HG03354 (cell line): Measurements from ENCODE around the gene GNB1.

Experiments used
- ATAC-seq: cut with Tn5 transposase; IDR thresholded peaks from one replicate; pipeline ENCODE4 v1.9.1; 2021; ENCODE audit warnings: mild to moderate bottlenecking; ENCODE audit not compliant: unreplicated experiment, poor library complexity, severe bottlenecking

Gene GNB1

DNA sequence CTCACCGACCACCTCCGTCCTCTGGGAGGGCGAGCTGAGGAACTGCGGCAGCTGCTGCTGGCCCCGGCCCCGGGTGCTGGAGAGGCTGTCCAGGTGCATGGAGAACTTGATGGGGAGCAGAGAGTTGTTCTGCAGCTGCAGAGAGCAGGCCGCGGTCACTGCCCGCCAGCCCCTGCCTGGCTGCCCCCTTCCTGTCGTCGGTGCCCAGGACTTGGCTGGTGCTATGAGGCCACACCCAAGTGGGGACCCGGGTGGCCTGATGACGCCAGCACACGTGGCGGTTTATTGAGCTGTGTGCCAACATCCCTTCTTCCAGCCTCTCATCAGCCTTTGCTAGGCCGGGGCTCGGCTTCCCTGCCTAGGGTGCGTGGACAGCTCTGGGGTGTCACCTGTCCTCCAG is 33.5 kb upstream of the GNB1 start:
- ATAC-seq: no peak

DNA sequence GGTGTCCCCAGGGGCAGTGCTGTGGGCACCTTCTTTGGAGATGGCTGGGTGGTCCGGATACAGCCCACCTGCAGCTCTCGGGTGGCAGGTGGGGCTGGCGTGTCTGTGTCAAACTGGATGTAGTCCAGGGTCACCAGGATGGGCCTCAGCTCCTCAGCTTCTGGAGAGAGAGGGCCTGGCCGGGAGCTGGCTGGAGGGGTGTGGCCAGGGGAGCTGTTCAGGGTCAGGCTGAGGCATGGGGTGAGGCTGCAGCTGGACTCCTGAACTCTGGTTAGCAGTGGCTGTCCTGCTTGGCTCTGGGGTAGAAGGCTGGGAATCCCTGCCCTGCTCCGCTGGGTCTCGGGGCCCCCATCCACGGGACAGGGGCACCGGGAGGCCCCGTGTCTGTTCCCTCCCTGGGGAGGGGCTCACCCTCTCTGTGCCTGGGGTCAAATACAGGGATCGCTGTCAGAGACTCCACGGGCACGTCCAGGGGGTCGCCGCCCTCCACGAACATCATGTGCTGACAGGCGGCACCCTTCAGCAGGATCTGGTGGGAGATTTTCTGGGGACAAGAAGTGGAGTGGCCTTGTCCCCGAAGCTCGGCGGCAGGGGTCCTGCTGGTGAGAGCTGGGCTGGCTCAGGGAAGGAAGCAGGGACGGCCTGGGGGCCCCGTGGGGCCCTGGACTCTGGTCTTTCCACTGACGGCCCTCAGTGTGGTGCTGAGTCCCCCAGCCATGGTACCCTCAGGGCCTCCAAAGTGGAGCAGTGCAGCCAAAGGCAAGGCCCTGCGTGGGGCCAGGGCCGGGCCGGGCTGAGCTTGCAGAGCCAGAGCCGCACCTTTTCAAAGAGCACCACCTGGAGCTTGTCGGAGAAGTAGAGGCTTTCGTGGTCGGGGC is 32.3 kb upstream of the GNB1 start:
- ATAC-seq: no peak

DNA sequence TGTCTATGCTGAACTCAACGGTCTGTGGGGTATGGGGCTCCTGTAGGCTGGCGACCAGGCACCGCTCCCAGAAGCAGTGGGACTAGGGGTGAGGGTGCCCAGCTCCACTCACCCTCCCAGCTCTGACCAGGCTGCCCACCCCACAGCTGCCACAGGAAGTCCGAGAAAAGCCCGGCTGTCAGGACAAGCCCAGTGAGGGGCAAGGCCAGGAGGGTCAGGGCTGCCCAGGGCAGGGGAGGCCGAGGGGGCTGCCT is 31.7 kb upstream of the GNB1 start:
- ATAC-seq: no peak

DNA sequence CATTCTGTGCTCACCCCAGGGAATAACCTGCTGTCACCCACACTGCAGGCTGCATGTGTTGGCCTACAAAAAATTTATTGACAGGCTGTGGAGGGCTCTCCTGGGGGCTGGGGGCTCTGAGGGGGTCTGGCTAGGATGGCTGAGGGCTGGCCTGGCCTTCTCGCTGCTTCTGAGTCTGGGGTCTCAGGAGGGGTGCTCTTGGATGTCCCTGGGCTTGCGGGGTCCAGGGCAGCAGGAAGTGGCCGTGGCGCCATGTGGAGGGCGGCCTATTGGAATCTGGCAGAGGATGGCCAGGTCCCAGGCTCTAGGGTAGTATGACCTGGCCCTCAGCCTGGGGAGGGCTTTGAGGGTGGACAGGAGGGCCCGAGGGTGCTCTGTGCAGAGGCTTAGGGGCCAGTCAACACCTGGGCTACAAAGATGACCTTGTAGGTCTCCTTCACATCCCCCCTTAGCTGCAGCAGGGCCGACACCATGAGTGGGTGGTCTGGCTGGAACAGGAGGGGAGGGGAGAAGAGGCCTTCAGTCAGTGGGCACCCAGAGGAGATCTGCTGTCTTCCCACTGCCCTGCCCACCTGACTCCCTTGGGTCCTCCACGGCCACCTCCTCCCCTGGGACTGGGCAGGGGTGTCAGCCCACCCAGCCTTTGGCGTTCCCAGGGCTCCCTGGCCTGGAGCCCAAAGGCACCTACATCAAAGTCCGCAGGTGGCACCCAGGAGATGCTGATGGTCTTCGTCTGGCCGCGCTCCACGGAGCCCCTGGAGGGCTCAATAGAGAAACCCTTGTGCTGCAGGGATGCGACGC is 31.2 kb upstream of the GNB1 start:
- ATAC-seq: no peak

DNA sequence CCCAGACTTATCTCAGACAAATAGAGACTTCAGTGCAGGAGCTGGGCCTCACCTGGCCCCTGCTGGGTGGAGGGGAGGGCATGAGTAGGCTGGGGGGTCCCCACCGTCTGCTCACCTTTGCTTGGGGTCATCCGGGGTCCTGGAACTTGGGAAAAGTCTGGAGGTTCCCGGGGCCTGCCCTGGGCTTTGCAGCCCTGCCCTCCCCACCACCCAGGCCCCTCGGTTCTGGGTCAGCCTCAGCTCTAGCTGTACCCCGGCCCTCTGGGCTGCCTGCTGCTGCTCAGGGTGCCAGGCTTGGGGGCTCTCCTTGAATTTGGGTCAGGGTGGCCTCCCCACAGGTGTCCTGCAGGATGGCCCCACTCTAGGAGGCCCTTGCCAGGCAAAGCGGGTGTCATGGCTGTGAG is 30.6 kb upstream of the GNB1 start:
- ATAC-seq: no peak

DNA sequence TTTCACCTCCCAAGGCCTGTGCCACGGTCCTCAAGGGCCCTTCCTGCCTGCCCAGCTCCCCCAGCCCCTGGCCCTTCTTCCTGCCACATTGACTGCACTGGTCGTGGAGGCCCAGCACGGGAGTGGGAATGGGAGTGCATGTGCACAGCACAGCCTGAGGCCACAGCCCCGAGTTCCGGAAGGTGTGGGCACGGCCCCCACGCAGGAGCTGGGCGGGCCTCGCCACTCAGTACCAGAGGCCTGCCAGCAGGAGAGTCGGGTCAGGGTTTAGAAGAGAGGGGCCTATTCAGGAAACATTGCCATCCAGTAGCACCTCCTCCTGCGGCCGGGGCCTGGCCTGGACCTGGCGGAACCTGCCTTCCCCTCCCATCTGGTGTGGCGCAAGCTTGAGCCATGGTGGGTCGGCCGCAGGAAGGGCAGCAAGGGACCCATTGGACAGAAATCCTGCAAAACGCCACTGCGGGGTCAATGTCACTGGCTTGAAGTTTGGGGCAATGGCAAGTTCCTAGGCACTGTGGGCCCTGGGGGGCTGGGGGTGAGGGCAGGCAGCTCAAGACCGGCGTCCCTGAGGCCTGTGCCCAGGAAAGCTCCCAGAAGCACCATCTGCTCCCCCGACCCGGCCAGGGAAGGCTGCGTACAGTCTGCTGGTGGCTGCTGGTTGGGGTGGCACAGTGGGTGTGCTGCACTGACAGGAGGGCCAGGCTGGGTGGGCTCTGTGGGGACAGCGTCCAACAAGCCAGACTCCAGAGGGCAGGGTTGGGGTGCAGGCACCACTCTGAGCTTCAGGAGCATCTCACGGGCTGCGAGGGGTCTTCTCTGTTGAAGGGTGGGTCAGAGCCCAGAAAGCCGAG is 29.9 kb upstream of the GNB1 start:
- ATAC-seq: no peak

DNA sequence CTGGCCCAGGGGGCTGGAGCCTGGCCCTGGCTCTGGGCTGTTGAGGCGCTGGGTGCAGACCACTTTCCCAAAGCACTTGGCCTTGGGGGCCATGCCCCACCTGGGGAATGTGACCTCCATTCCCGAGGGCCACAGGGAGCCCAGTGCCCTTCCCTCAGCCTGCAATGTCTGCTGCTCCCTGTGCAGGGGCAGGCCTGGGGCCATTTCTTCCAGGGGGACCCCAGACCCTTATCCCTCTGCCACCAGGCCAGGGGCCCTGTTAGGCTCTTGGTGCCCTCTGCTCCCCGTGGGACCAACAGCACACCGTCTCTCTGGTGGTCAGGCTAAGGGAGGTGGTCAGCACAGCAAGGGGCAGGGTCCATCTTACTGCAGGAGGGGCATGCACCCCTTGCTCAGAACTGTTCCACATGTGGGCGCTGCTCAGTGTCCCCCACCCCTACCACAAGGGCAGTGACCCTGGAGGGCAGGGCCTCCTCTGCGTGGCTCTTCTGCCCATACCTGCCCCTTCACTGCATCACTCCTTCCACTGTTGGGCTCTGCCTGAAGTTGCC is 29.2 kb upstream of the GNB1 start:
- no peak for ATAC-seq

DNA sequence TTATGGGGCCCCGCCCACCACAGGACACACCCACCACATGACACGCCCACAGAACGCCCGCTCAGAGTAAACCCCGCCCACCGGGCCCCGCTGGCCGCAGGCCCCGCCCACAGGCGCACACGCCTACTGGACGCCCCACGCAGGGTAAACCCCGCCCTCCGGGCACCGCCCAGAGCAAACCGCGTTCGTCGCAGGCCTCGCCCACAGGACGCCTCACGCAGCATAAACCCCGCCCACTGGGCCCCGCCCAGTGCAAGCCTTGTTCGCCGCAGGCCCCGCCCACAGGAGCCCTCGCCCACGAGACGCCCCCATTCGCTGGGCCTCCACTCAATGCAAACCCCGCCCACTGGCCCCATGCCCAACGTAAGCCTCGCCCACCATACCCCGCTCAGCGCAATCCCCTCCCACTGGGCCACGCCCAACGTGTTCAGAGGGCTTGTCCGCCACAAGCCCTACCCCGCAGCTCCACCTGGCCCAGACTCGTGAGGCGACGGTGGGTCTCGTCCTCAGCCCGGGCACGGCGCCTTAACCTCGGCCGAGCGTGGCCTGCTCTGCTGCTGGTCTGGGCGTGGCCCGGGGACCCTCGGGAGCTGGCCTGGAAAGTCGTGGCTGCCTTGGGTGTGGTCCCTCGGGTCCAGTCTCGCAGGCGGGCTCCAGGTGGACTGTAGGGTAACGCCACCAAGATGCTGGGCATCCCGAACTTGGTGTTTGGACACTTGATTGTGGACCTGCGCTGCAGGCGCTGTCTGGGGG is 28.6 kb upstream of the GNB1 start:
- peak; percentile 79 for ATAC-seq

DNA sequence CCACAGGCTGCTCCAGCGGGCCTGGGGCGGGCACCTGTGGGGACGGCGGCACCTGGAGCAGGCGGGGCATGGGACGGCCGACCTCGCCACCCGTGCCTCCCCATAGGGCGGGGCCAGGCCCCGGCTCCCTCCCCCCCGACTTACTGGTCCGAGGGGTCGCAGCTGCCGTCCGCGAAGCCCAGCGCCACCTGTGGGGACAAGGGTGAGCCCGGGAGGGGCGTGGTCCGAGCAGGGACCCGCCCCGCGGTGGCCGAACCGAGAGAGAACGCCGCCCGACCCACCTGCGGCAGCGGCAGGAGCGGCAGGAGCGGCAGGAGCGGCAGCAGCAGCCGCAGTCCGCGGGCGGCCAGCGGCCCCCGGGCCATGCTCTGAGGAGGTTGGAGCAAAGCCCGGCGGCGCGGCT is 28.0 kb upstream of the GNB1 start, which contains the start of gene TMEM52:
Gene TMEM52, minus strand, starts transcription at position 379 of the 403 bp plus-strand sequence. Its CDS starts 14 bp downstream, at position 365.
- peak; percentile 33 for ATAC-seq

DNA sequence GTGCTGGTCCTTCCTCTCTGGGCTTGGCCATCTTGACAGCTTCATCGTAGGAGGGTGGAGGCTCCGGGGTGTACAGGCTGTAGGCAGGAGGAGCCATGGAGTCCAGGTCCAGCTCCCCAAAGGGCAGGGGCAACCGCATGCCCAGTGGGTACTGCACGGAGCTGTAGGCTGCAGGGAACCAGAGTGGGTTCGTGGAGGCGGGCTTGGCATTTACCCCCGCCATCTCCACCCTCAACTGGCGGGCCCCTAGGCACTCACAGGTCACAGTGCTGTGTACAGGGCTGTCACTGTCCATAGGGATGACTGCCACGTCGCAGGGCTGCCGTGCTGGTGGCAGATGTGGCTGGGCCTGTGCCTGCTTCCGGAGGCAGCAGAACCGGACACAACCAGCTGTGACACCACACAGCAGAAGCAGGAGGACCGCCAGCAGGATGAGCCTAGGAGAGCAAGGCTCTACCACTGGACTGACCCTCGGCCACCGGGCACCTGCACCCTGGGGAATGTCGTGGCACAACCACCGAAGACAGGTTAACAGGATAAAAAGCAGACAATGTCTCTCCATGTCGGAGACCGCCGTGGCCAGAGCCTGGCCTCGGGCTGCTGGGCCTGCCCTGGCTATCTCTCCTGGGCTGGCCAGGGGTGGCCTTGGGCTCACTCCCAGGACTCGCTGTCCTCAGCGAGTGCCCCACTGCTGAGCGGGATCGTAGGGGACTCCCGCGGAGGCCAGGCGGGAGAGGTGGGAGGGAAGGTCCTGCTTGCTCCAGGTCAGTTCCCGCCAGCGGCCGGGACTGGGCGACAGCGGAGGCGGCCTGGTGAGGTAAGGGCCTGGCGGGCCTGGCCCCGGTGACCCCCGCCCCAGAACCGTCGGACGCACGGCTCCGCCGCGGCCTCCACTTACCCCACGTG is 27.4 kb upstream of the GNB1 start:
- no peak for ATAC-seq

DNA sequence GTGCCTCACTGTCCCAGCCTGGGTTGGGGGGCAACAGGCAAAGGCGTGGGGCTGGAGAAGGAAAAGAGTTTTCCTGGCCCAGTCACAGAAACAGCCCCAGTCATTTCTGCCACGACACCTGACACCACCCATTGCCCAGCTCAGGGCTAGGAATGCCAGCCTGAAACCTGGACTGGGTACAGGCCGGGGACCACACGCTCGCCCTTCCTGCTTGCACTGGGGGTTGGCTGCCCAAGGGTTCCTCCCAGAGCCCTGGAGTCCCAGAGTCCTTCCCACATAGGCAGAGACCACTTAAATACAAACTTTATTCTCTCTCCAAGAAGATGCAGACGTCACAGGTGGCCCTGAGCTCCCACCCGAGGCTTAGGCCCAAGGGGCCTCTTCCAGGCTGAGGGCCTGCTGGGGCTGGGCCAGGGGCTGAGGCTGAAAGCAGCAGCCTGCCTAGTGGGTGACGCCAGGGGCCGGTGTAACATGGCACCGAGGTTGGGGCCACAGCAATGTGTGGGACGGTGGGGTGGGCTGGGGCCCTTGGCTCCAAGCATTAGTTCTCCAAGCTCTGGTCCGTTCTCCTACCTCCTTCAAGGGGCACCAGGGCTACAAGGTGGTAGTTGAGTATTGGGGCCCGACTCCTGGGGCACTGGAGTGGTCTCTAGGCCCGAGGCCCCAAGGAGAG is 26.6 kb upstream of the GNB1 start:
- no peak for ATAC-seq

DNA sequence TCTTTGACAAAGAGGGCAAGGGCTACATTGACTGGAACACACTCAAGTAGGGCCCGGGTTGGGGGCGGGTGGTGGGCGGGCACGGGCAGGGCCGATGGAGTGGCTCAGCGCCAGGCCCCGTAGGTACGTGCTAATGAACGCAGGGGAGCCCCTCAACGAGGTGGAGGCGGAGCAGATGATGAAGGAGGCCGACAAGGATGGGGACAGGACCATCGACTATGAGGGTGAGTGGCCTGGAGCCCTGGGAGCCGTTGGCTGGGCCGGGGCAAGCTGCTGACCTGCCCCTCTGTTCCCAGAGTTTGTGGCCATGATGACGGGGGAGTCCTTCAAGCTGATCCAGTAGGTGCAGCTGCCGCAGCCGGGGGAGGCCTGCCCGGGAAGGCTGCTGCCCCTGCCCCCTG is 26.0 kb upstream of the GNB1 start:
- no peak for ATAC-seq

DNA sequence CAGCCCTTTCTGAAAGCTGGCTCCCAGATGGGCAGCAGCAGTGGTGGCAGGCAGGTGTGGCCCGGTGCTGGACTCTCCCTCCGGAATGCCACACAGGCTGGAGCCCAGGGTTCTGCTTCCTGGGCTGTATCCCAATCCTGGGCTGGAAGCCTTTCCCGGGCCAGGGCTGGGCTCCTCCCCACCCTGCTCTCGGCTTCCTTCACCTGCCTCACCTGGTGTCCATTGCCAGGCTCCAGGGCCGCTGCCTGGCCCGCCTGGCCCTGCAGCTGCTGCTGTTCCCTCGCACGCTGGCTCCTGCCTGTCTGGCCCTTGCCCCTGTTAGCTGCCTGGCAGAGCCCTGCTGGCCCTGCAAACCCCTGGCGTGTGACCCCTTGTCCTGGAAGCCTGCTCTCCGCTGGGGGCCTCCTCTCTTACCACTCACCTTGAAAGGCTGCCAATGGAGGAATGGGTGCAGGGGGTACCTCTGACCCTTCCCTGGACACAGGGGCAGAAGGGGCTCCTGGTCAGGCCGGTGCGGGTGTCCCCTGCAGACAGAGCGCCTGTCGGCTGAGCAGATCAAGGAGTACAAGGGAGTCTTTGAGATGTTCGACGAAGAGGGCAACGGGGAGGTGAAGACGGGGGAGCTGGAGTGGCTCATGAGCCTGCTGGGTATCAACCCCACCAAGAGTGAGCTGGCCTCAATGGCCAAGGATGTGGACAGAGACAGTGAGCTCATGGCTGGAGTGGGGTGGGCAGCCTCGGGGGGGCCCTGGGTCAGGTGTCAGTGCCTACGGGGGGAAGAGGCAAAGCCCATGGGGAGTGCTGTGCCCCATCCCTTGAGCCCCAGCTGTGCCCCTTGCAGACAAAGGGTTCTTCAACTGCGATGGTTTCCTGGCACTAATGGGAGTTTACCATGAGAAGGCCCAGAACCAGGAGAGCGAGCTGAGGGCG is 25.3 kb upstream of the GNB1 start:
- no peak for ATAC-seq

DNA sequence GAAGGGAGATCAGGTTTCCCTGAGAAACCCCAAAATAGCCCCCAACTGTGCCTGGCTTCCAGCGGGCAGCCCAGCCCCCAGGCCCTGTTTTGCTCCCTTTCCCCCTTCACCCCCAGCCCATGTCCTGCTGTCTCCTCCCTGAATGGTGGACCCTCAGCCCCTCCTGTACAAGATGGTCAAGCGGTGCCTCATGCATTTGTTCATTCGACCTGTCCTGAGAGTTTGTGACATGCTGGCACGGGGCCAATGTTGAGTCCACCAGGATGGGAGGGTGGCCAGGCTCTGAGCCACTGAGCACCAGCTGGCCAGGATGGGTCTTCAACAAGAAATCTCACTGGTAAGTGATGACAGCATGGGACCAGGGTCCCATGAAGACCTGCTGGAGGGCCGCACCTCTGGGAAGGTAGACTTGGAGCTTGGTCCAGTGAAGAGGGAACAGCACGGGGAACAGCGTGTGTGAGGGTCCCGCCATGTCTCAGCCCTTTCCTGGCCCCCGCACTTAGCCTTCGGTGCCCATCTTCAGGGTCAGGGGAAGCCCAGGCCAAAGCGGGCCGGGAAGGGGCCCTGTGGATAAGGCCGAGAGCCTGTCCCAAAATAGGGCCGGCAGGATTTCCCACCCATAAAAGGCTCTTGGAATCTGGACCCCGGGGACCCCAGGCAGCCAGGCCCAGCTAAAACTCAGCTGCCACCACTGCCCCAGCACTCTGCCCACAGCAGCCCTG is 24.2 kb upstream of the GNB1 start, which contains the start of gene CALML6:
Gene CALML6, plus strand, starts transcription at position 290 of the 722 bp plus-strand sequence. Its CDS starts 21 bp downstream, at position 311.
- ATAC-seq: no peak

DNA sequence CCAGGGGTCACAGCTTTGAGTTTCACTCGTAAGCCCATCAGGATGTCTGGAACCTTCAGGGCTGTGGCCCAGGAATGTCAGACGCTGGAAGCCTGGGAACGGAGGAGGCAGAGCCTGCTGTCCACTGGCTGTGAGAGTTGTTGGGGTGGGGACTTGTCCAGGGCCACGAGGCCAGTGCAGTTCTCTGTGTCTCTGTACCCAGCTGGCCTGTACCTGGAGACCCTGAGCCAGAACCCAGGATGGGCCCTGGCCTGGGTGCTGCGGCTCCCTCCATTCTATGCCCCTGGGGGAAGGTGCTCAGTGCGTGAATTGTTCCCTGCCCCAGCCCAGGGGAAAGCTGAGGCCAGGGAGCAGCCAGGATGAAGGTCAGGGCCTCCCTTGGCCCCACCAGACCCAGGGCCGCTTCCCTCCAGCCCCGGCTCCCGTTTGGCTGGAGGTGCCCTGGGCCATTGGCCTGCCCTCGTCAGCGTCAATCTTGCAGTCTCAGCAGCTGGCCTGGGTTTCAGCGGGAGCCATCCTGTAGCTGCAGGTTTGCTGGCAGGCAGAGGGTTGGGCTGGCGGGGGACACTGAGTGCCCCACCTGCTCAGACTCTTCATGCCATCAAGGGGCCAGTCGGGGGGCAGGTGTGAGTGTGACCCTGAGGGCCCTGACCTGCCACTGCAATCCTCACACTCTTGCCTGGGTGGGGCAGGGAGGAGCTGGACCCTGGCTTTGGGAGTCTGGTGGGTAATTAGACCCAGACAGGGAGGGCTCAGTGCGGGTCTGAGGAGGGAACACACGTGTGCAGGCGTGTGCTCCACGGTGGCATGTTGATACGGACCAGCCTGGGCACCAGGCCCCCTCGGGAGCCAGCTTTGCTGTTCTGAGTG is 23.4 kb upstream of the GNB1 start:
- no peak for ATAC-seq
